GM12878 (cell line): ENCODE measurements around the gene TMEM144.

Source experiments
- ATF7 ChIP-seq: fragments of 450-650 bp; IDR thresholded peaks from 2 replicates; pipeline ENCODE4 v1.6.1; 2016; ENCODE audit warnings: low read depth, mild to moderate bottlenecking
- CEBPB ChIP-seq, 2 experiments: fragments of 150-350 bp in 1 of 2; IDR thresholded peaks; 2 replicates each; pipeline ENCODE4 v1.6.1; 2012 to 2014; ENCODE audit warnings: low read depth in 2 of 2, low read length in 2 of 2, borderline replicate concordance in 1 of 2, inconsistent platforms in 1 of 2
- NFIC ChIP-seq: IDR thresholded peaks from 2 replicates; pipeline ENCODE4 v1.6.1; 2012; ENCODE audit warnings: low read depth, mild to moderate bottlenecking, inconsistent platforms, low read length, moderate library complexity
- POLR2A ChIP-seq: IDR thresholded peaks from 2 replicates; pipeline ENCODE4 v1.6.1; 2011; ENCODE audit warnings: low read depth, mild to moderate bottlenecking, low read length
- RBBP5 ChIP-seq: fragments of 200-600 bp; sonication (generic); conservative IDR thresholded peaks from 2 replicates; pipeline ENCODE4 v1.6.1; 2016
- SIN3A ChIP-seq: IDR thresholded peaks from 2 replicates; pipeline ENCODE4 v1.6.1; 2012; ENCODE audit warnings: low read depth, low read length, improper control_type of control experiment
- TARDBP ChIP-seq: IDR thresholded peaks from 2 replicates; pipeline ENCODE4 v1.6.1; 2016; ENCODE audit warnings: borderline replicate concordance
- TCF7 ChIP-seq: IDR thresholded peaks from 2 replicates; pipeline ENCODE4 v1.6.1; 2014; ENCODE audit warnings: antibody characterized with exemption, borderline replicate concordance
- ZBED1 ChIP-seq: IDR thresholded peaks from 2 replicates; pipeline ENCODE4 v1.6.1; 2016; ENCODE audit warnings: borderline replicate concordance
- ZSCAN29 ChIP-seq: fragments of 450-650 bp; IDR thresholded peaks from 2 replicates; pipeline ENCODE4 v1.6.1; 2017; ENCODE audit warnings: mild to moderate bottlenecking, moderate library complexity
- TF ChIP-seq, protein P1 (sequence below): IDR thresholded peaks from 2 replicates; pipeline ENCODE4 v1.6.1; 2012; ENCODE audit warnings: low read depth, low read length, improper control_type of control experiment
- TF ChIP-seq, protein P2 (sequence below), 3 experiments: IDR thresholded peaks in 2 of 3; conservative IDR thresholded peaks in 1 of 3; 2 replicates each; pipeline ENCODE4 v1.5.1; 2011; ENCODE audit warnings: low read depth in 3 of 3, low read length in 3 of 3, mild to moderate bottlenecking in 3 of 3, control low read depth in 2 of 3, moderate library complexity in 2 of 3, inconsistent platforms in 1 of 3, mixed read lengths in 1 of 3; ENCODE audit not compliant: control insufficient read depth in 2 of 3, insufficient read depth in 1 of 3; ENCODE audit errors: extremely low read depth in 1 of 3
- TF ChIP-seq, protein P3 (sequence below): fragments of 450-650 bp; IDR thresholded peaks from 2 replicates; pipeline ENCODE4 v1.6.1; 2017; ENCODE audit warnings: antibody characterized with exemption, mild to moderate bottlenecking, moderate library complexity

DNA sequence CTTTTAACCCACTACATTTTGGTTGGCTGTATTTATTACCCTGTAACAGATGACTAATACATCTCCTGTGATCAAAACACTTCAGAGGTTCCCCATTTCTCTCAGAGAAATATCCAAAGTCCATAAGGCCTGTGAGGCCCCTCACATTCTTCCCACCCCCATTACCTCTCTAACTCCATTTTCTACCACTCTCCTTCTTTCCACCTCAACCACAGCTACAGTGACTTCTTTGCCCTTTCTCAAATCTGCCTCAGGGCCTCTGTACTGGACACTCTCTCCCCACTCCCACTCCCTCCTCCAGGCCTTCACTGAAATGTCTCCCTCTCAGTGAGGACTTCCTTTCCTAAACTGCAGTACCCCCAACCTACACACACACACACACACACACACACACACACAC, 8.4 kb upstream of the TMEM144 start:
- TF ChIP-seq SIN3A, result no peak
- no peak for TF ChIP-seq TARDBP
- TF ChIP-seq, protein P1, sequence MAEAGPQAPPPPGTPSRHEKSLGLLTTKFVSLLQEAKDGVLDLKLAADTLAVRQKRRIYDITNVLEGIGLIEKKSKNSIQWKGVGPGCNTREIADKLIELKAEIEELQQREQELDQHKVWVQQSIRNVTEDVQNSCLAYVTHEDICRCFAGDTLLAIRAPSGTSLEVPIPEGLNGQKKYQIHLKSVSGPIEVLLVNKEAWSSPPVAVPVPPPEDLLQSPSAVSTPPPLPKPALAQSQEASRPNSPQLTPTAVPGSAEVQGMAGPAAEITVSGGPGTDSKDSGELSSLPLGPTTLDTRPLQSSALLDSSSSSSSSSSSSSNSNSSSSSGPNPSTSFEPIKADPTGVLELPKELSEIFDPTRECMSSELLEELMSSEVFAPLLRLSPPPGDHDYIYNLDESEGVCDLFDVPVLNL, result no peak
- TF ChIP-seq, protein P2, sequence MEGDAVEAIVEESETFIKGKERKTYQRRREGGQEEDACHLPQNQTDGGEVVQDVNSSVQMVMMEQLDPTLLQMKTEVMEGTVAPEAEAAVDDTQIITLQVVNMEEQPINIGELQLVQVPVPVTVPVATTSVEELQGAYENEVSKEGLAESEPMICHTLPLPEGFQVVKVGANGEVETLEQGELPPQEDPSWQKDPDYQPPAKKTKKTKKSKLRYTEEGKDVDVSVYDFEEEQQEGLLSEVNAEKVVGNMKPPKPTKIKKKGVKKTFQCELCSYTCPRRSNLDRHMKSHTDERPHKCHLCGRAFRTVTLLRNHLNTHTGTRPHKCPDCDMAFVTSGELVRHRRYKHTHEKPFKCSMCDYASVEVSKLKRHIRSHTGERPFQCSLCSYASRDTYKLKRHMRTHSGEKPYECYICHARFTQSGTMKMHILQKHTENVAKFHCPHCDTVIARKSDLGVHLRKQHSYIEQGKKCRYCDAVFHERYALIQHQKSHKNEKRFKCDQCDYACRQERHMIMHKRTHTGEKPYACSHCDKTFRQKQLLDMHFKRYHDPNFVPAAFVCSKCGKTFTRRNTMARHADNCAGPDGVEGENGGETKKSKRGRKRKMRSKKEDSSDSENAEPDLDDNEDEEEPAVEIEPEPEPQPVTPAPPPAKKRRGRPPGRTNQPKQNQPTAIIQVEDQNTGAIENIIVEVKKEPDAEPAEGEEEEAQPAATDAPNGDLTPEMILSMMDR (IDR thresholded peaks at IDR 0.05 in 2 of 3, conservative IDR thresholded peaks at IDR 0.05 in 1 of 3; ENCODE audit: control insufficient read depth in 2 of 3, extremely low read depth in 1 of 3, insufficient read depth in 1 of 3, low read depth in 3 of 3, low read length in 3 of 3), result no peak
- TF ChIP-seq ZSCAN29, result no peak
- no peak for TF ChIP-seq TCF7
- TF ChIP-seq, protein P3, sequence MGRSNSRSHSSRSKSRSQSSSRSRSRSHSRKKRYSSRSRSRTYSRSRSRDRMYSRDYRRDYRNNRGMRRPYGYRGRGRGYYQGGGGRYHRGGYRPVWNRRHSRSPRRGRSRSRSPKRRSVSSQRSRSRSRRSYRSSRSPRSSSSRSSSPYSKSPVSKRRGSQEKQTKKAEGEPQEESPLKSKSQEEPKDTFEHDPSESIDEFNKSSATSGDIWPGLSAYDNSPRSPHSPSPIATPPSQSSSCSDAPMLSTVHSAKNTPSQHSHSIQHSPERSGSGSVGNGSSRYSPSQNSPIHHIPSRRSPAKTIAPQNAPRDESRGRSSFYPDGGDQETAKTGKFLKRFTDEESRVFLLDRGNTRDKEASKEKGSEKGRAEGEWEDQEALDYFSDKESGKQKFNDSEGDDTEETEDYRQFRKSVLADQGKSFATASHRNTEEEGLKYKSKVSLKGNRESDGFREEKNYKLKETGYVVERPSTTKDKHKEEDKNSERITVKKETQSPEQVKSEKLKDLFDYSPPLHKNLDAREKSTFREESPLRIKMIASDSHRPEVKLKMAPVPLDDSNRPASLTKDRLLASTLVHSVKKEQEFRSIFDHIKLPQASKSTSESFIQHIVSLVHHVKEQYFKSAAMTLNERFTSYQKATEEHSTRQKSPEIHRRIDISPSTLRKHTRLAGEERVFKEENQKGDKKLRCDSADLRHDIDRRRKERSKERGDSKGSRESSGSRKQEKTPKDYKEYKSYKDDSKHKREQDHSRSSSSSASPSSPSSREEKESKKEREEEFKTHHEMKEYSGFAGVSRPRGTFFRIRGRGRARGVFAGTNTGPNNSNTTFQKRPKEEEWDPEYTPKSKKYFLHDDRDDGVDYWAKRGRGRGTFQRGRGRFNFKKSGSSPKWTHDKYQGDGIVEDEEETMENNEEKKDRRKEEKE, result no peak
- TF ChIP-seq ATF7, result no peak
- no peak for TF ChIP-seq NFIC
- TF ChIP-seq ZBED1, result no peak
- TF ChIP-seq POLR2A, result no peak
- no peak for TF ChIP-seq RBBP5
- no peak for TF ChIP-seq CEBPB (IDR thresholded peaks at IDR 0.05; ENCODE audit: borderline replicate concordance in 1 of 2, low read depth in 2 of 2, low read length in 2 of 2)
